ENCODE data around the gene CGB3.
"Not testable (repeated sequence)": the region's sequence is repeated elsewhere in the genome, so short reads cannot be mapped to it uniquely, and the experiment has no call there.

CGB3 gene

DNA sequence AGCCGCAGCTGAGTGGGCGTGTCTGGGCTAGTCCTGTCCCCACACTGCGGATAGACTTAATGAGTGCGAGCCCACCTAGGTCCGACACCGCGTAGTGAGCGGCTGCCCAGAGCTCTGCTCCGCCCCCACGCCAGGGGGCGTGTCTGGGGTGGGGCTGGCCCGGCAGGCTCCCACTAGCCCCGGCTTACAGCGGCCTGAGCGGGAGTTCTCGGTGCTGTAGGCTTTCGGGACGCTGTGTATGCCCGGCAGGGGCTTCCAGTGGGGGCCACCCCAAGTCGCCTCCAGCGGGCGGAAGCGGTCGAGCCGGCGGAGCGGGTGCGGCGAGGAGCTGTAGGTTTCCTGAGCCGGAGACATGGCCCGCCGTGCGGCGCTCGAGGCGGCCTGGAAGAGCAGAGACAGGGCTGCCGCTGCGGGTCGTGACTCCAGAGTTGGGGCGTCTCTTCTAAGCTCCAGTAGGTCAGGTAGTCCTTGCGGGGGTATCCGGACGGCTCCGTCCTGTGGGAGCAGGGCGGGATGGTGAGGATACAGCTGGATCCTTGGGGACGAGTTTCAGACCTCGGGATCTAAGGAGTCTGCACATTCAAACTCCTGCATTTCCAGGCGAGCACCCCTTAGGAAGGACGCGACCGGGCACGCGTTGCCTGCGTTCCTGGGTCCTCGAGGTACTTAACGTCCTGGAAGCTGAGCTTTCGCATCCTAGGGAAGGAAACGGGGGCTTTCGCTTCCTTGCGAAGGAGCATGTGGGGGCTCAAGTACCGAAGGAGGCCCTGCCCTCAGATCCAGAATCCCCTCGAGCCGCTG lies 32.2 kb upstream of the CGB3 start:
- H3K4me3 ChIP-seq (ENCODE audit: low read length): peak overlapping the region; percentile 18; the same call in 1 of the 2 replicates
- no peak for TF ChIP-seq ZNF274 (IDR thresholded peaks at IDR 0.05; ENCODE audit: low read depth, low read length)

DNA sequence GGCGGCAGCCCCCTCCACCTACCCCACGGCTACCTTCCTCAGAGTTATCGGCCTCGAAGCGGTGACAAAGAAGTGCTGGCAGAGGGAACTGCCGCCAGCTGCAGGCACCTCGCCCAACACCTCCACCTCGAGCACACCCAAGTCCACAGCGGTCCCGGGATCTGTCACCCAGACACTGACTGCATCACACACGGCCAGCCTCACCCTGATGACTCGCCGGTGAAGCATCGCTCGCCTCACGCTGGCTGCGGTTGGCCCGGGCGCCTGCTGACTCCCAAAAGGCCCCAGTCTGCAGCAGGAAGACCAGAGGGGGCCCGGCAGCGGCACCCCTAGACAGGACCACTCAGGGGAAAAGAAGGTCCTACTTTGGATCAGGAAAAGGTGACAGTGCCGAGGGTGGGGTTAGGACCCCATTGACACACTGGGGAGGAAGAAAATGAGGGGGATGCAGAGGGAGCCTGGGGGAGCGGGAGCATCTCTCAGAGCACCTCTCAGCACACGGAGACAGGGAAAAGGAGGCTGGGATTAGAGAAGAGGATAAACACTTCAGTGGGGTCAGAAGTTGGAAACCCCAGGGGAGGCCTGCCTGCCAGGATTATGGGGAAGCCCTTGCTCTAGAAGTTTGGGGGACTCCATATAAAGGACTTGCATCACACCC lies 26.4 kb upstream of the CGB3 start:
- not testable (repeated sequence) for H3K4me3 ChIP-seq (ENCODE audit: low read length)

DNA sequence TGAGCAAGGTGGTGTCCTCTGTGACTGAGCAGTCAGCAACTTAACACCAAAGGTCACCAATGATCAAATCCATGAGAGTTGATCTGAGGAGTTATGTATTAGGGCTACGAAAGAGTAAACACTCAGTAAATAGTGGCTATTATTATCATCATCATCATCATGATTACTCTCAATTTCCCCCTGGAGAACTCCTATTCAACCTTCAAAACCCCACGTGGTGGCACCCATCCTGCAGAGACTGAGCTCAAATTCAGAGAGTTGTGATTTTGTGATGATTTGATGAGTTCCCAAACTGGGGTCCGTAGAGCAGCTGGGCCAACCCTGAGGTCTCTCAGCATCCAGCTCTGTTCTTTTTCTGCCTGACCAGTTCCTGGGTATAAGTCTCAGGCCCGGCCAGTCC lies 25.7 kb upstream of the CGB3 start:
- not testable (repeated sequence) for H3K4me3 ChIP-seq (ENCODE audit: low read length)

GRCh38 chr19:49049011-49049410 lies 24.9 kb upstream of the CGB3 start, which contains the start of gene CGB8:
TSS of gene CGB8 (minus strand) at chr19:49049111. CDS start at chr19:49048739, 372 bp downstream.
- H3K4me3 ChIP-seq (ENCODE audit: low read length): not testable (repeated sequence)

- not testable (repeated sequence) for H3K4me3 ChIP-seq (ENCODE audit: low read length)
Measured at GRCh38 chr19:49043548-49043947, 19.4 kb upstream of the CGB3 start, which contains the start of gene CGB5. TSS of gene CGB5 (plus strand) at chr19:49043848. CDS start at chr19:49044210, 362 bp downstream.

DNA sequence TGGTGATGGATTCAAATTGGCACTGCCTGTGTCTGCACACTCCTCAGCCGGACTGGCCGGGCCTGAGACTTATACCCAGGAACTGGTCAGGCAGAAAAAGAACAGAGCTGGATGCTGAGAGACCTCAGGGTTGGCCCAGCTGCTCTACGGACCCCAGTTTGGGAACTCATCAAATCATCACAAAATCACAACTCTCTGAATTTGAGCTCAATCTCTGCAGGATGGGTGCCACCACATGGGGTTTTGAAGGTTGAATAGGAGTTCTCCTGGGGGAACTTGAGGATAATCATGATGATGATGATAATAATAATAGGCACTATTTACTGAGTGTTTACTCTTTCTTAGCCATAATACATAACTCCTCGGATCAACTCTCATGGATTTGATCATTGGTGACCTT lies 18.5 kb upstream of the CGB3 start:
- H3K4me3 ChIP-seq (ENCODE audit: low read length): not testable (repeated sequence)

DNA sequence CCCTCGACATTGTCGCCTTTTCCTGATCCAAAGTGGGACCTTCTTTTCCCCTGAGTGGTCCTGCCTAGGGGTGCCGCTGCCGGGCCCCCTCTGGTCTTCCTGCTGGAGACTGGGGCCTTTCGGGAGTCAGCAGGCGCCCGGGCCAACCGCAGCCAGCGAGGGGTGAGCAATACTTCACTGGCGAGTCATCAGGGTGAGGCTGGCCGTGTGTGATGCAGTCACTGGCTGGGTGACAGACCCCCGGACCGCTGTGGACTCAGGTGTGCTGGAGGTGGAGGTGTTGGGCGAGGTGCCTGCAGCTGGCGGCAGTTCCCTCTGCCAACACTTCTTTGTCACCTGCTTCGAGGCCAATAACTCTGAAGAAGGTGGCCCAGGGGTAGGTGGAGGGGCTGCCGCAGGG lies 18.0 kb upstream of the CGB3 start:
- TF ChIP-seq ZNF274 (IDR thresholded peaks at IDR 0.05; ENCODE audit: low read depth, low read length): no peak
- H3K4me3 ChIP-seq (ENCODE audit: low read length): no peak overlapping the region

DNA sequence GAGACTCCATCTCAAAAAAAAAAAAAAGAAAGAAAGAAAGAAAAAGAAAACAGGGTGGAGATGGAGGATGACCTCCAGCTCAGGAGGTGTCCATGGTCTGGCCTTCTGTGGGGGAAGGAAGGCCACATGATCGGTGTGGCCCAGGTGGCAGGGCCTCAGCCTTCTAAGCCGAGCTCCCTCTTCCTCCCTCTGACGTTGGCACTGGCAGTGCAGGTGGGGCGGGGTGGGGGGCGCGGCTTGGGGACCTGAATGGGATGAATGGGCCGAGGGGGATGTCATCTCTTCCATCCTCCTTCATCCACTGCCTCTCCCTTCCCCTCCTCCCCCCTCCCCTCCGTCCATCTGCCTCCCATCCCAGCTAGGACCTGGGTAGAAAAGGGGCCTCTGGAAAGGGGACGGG lies 15.6 kb upstream of the CGB3 start:
- not testable (repeated sequence) for H3K4me3 ChIP-seq (ENCODE audit: low read length)

DNA sequence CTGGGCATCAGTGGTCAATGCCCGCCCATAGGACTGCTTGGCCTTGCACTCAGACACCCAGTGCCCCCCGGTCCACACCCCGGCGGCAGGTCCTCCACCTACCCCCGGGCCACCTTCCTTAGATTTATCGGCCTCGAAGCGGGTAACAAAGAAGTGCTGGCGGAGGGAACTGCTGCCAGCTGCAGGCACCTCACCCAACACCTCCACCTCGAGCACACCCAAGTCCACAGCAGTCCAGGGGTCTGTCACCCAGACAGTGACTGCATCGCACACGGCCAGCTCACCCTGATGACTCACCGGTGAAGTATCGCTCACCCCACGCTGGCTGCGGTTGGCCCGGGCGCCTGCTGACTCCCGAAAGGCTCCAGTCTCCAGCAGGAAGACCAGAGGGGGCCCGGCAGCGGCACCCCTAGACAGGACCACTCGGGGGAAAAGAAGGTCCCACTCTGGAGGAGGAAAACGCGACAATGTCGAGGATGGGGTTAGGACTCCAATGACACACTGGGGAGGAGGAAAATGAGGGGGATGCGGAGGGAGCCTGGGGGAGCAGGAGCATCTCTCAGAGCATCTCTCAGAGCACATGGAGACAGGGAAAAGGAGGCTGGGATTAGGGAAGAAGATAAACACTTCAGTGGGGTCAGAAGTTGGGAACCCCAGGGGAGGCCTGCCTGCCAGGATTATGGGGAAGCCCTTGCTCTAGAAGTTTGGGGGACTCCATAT lies 14.6 kb upstream of the CGB3 start:
- not testable (repeated sequence) for H3K4me3 ChIP-seq (ENCODE audit: low read length)

- not testable (repeated sequence) for H3K4me3 ChIP-seq (ENCODE audit: low read length)
Measured at GRCh38 chr19:49038111-49038510, 14.0 kb upstream of the CGB3 start.

DNA sequence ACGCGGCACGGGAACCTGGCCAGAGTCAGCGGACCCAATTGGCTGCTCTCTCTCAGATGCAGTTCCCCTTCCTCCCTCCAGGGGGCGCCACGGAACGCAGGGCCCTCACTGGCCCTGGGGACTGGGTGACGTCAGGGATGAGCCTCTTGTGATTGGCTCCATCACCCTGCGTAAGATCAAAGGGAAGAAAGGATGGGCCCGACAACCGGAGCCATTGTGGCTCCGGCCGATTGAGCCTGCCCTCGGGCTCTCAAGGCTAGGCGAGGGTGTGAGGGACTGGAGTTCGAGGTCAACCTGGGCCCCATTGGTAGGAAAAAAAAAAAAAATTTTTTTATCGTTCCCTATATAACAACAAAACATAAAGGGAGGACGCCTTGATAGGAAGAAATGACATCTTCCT lies 12.7 kb upstream of the CGB3 start, which contains the start of gene CGB1:
CGB1 (minus strand) TSS at position 81 of the 400 bp plus-strand sequence. CDS start 184 bp downstream, outside the sequence.
- H3K4me3 ChIP-seq (ENCODE audit: low read length): not testable (repeated sequence)

DNA sequence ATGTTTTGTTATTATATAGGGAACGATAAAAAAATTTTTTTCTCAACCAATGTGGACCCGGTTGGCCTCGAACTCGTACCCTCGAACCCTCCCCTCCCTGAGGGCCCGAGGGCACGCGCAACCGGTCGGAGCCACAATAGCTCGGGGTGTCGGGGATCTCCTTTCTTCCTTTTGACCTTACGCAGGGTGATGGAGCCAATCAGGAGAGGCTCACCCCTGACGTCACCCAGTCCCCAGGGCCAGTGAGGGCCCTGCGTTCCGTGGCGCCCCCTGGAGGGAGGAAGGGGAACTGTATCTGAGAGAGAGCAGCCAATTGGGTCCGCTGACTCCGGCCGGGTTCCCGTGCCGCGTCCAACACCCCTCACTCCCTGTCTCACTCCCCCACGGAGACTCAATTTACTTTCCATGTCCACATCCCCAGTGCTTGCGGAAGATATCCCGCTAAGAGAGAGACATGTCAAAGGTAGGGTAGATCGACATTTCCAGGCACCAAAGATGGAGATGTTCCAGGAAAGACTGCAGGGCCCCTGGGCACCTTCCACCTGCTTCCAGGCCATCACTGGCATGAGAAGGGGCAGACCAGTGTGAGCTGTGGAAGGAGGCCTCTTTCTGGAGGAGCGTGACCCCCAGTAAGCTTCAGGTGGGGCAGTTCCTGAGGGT lies 7.6 kb upstream of the CGB3 start, which contains the start of gene CGB2:
CGB2 (plus strand) TSS at position 249 of the 660 bp plus-strand sequence; CDS start at position 455, 206 bp downstream.
- H3K4me3 ChIP-seq (ENCODE audit: low read length): not testable (repeated sequence)

DNA sequence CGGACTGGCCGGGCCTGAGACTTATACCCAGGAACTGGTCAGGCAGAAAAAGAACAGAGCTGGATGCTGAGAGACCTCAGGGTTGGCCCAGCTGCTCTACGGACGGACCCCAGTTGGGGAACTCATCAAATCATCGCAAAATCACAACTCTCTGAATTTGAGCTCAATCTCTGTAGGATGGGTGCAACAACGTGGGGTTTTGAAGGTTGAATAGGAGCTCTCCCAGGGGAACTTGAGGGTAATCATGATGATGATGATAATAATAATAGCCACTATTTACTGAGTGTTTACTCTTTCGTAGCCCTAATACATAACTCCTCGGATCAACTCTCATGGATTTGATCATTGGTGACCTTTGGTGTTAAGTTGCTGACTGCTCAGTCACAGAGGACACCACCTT lies 6.2 kb upstream of the CGB3 start:
- not testable (repeated sequence) for H3K4me3 ChIP-seq (ENCODE audit: low read length)

- not testable (repeated sequence) for H3K4me3 ChIP-seq (ENCODE audit: low read length)
Measured at GRCh38 chr19:49029749-49030148, 5.6 kb upstream of the CGB3 start.

DNA sequence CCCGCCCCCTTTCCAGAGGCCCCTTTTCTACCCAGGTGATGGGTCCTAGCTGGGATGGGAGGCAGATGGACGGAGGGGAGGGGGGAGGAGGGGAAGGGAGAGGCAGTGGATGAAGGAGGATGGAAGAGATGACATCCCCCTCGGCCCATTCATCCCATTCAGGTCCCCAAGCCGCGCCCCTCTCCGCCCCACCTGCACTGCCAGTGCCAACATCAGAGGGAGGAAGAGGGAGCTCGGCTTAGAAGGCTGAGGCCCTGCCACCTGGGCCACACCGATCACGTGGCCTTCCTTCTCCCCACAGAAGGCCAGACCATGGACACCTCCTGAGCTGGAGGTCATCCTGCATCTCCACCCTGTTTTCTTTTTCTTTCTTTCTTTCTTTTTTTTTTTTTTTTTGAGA lies 4.6 kb upstream of the CGB3 start:
- H3K4me3 ChIP-seq (ENCODE audit: low read length): not testable (repeated sequence)

GRCh38 chr19:49025599-49025998 lies 1.5 kb upstream of the CGB3 start:
- not testable (repeated sequence) for H3K4me3 ChIP-seq (ENCODE audit: low read length)

- H3K4me3 ChIP-seq (ENCODE audit: low read length): not testable (repeated sequence)
Measured at GRCh38 chr19:49025088-49025487, 955 bp upstream of the CGB3 start.
